ENCODE data around the gene RMRP.
A peak's percentile ranks its signal among the peaks of the same experiment; 100 is the strongest.

The RMRP gene

DNA sequence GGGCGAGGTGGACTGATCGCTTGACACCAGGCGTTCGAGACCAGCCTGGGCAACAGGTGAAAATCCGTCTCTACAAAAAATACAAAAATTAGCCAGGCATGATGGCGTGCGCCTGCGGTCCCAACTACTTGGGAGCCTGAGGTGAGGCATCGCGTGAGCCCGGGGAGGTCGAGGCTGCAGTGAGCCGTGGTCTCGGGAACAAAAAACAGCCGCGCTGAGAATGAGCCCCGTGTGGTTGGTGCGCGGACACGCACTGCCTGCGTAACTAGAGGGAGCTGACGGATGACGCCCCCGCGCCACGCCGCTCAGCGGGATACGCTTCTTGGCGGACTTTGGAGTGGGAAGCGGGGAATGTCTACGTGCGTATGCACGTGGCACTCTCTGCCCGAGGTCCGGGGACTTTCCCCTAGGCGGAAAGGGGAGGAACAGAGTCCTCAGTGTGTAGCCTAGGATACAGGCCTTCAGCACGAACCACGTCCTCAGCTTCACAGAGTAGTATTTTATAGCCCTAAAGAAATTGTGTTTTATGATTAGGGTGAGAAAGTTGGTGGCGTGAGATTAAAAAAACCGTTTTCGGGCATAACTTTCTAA is at the start of gene RMRP:
Gene RMRP (minus strand): TSS at position 474 of the 591 bp plus-strand sequence.
- peak; percentile 74 for DNase-seq (ENCODE audit: low read depth, low spot score)

DNA sequence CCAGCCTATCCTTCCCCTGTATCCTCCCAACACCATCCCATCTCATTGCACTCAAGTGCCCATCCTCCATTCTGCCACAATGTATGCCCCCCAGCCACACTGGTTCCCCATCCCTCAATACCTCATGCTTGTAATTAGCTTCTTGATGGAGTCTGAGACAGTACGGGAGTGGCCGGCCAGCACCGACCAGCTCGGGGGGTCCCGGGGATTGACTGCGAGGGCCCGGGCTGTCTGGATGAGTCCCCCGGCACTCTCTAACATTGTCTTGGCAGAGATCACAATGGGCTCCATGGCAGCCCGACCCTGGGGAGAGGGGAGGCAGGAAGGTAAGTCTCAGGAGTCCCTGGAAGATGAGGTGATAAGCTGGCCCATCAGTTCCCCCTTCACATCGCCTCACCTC is 49.1 kb upstream of the RMRP start:
- DNase-seq (ENCODE audit: low read depth, low spot score), result no peak

- no peak for DNase-seq (ENCODE audit: low read depth, low spot score)
Measured at GRCh38 chr9:35705836-35706430, 48.1 kb upstream of the RMRP start.

DNA sequence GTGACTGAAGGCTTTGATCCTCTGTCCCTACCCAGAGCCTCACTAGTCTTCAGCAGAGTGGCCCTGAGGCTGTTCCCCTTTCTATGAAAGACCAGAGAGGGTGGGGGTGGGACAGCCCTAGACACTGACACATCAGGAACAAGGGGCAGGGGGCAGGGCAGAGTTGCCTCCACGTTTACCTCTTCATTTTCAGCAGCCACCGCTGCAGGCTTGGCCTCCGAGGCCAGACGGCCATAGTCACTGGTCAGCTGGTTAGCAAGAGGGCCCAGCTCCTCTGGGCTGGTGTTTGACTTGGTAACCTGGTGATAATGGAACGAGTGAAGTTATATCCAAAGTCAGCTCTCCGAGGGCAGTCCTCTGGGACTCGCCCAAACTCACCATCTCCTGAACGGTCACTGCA is 47.6 kb upstream of the RMRP start:
- DNase-seq (ENCODE audit: low read depth, low spot score), result no peak

DNA sequence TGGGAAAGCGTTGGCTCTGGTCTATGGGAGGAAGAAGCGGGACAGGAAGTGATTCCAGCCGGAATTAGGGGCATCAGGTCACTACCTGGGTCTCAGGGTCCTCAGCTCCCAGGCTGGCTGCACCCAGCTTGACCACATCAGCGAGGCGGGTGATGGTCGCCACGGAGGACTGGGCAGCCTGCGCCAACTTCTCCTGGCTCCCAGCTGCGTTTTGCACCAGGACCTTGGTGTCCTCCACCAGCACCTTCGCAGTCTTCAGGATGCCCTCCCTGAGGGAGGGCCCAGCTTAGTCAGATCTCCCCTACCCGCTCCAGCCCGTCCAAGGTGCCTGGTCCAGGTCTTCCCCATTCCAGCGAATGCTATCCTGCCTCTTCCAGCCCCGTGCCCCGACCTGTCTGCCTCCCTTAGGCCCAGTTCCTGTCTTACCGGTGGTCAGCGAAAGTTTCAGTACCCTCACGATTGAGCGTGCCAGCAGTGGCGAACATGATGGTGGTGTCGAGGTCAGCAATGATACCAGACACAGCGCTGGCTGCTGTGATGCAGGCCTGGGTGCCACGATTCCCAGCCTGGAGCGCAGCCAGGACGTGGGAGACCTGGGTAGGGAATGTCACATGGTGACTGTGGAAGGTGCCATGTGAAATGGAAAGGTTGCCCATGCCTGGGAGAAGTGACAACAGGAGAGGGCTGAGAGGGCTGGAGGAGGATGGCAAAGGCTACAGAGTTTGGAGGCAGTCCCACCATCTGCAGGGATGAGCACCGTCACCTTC is 46.3 kb upstream of the RMRP start:
- no peak for DNase-seq (ENCODE audit: low read depth, low spot score)

DNA sequence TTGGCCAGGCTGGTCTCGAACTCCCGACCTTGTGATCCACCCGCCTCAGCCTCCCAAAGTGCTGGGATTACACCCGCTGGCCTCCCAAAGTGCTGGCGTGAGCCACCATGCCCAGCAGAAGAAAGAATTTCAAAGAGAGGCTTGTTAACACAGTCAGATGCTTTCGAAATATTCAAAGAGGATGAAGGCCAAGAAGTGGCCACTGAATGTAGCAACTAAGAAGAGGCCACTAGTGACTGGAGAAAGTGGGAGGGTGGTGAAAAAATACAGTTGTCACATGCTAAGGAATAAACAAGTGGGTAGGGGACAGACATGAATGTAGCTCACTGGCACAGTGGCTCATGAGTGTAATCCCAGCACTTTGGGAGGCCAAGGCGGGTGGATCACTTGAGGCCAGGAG is 44.9 kb upstream of the RMRP start:
- no peak for DNase-seq (ENCODE audit: low read depth, low spot score)

DNA sequence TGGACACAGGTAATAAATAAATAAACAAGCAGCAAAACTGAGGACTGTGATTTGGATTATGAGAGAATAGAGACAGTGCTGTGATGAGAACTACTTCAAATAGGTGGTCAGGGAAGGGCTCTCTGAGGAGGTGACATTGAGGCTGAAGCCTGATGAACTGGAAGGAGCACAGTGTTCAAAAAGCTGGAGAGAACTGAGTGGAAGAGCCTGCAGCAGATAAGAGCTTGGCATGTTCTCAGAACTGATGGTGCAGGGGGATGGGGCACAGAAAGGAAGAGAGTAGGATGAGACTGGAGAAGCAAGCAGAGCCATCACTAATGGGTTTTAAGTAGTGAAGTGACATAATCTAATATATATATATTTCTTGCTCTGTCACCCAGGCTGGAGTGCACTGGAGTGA is 43.1 kb upstream of the RMRP start:
- no peak for DNase-seq (ENCODE audit: low read depth, low spot score)

- DNase-seq (ENCODE audit: low read depth, low spot score), result no peak
Measured at GRCh38 chr9:35700031-35700430, 42.2 kb upstream of the RMRP start.

DNA sequence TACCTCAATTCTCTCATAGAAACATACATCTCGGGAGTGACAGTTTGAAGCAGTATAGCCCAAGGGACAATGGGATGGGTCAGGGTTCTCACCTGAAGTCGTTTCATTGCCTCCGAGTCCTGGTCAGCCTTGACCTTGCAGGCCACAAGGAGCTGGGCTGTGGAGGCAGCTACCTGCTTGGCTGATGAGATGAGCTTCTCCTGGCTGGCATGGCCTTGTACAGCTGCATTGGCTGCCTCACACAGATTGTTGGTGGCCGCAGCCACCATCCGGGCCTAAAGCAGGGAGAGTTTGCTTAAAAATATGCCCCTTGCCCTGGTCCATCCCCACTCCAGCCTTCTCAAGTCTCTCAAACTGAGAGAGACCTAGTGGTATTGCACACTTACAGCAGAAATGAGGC is 40.4 kb upstream of the RMRP start:
- DNase-seq (ENCODE audit: low read depth, low spot score), result no peak

DNA sequence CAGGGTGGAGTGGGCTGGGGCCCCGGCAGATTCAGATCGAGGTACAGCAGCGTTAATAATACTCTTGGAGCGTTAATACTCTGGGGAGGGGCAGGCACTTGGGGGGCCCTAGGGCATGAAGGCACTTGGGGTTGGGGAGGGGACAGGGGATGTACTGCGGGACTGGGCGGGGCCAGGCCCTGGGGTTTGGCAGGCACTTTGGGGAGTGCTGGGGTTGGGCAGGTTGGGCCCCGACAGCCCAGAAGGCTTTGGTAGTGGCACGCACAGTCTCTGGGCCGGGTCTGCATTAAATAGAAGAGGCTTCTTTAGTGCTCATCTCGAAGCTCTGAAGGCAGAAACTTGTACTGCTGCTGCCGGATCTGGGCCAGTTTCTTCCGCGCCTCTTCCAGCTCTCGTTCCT is 39.7 kb upstream of the RMRP start:
- no peak for DNase-seq (ENCODE audit: low read depth, low spot score)

DNA sequence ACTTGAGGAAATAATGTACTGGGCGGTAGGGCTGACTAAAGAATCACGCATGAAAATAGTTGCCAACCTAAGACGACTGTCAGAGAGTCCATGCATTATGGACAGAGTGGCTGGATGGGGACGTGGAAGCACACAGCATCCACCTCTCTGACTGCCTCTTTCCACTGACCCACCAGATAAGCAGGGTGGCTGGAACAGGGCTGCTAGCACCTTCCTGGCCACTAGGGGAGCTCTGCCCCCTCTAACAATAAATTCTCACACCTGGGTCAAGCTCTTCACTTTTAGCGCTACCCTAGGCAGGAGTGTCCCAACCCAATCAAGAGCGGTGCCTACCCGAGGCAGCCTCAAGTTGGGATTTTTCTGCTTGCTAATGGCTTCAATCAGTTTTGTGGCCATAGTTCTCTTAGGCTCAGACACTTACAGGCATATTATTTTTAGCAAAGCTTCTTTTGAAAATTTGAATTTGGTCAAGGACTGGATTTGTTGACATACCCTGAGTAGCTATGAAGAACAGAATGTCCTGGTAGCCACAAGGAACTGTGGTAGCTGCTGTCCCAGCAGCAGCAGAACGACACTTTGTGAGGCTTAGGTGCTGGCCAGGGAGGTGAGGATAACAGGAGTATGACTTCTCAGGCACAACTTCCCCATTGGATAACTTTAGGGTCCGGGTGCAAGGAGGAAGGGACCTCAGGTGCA is 38.8 kb upstream of the RMRP start:
- peak; percentile 23 for DNase-seq (ENCODE audit: low read depth, low spot score)

- DNase-seq (ENCODE audit: low read depth, low spot score), result no peak
Measured at GRCh38 chr9:35695943-35696401, 38.2 kb upstream of the RMRP start.

DNA sequence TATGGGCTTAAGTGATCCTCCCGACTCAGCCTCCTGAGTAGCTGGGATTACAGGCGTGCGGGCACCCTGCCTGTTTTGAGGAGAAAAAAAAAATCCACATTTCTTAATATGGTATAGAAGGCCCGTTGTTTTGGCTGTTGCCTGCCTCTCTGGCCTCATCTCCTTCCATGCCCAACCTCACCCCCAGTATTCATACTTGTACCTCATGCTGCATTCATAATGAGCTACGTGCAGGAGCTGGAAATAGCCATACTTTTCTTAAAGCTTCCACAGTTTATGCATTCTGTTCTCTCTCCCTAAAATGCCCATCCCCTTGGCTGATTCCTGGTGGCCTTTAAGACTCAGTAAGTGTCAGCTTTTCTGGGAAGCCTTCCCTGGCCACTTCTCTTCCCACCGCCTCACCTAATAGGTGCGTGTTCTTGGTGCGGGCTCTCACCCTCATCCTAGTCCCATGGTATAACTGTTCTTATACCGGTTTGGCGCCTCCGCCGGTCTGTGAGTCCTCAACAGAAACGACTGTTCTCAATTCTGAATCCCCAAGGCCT is 34.0 kb upstream of the RMRP start:
- no peak for DNase-seq (ENCODE audit: low read depth, low spot score)

- DNase-seq (ENCODE audit: low read depth, low spot score), result no peak
Measured at GRCh38 chr9:35691334-35691650, 33.5 kb upstream of the RMRP start.

DNA sequence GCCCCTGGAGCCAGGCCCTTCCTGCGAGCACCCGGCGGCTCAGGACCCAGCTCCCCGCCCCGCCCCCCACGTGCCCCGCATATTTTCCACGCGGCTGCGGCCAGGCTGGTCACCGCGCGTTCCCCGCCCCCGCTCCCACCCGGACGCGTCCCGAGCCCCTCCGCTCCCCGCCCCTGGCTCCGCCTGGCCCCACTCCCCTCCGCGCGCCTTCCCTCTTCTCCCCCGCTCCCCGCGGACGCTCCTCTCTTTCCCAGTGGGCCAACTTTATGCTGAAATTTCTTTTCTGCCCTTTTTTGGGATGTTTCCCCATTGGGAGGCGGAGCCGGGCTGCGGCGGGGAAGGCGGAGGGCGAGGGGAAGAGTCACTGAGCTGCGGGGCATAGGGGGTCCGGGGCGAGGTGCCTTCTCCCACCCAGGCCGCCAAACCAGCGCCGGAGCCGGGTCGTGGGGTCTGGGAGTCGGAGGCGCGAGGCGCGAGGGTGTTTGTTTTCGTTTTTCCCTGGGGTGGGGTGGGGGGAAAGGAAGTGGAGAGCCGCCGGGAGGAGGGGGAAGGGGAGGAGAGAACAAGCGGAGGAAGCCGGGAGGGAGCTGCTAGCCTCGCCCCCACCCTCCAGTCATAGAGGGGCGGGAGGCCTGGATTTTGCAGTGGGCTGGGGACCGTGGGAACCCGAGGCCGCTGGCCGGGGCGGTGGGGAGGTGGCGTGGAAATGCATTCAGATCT is 33.0 kb upstream of the RMRP start:
- no peak for DNase-seq (ENCODE audit: low read depth, low spot score)

GRCh38 chr9:35690294-35690613 is 32.4 kb upstream of the RMRP start:
- DNase-seq (ENCODE audit: low read depth, low spot score), result no peak

- no peak for DNase-seq (ENCODE audit: low read depth, low spot score)
Measured at GRCh38 chr9:35689542-35690293, 31.9 kb upstream of the RMRP start, which contains the start of gene TPM2. Gene TPM2 (minus strand): TSS chr9:35689925. CDS start chr9:35689817, 108 bp downstream.

DNA sequence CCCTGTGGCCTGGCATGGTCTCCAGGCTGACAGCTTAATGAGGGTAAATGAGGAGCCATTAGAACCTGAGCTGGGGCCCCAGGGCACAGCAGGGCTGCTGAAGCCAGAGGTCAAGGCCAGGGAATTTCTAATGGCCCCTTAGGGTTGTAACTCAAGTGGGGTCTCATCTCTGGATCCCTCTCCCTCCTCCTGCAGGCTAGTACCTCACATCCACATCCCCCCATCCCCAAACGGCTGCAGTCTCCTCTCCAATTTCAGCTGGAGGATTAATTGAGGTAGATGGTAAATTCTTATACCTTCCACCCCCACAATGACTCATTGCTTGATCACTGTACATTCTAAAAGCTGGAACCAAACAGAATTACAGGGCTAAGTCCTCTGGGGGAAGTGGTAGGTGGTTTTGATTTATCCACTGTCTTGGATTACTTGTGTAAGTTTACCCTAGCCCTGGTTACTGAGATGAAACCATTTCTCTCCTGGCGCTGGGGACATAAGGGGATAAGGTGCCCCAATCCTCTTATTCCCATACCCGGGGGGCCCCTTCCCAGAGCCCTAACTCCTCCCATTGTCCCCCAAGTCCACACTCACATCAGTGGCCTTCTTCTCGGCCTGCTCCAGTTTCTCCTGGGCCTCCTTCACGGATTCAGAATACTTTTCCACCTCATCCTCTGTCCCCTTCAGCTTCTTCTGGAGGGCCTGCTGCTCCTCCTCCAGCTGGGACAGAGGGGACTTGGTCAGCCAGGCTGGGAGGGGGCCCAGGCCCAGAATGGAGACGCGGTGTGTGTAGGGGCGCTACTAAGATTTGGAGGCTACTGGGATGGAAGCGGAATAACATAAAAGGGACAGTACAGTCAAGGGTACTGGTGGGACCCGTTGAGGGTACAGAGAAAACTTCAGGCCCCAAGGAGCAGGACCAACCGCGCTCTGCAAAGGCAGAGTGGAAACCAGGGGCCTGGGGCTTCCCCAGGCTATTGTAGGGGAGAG is 31.0 kb upstream of the RMRP start:
- no peak for DNase-seq (ENCODE audit: low read depth, low spot score)

DNA sequence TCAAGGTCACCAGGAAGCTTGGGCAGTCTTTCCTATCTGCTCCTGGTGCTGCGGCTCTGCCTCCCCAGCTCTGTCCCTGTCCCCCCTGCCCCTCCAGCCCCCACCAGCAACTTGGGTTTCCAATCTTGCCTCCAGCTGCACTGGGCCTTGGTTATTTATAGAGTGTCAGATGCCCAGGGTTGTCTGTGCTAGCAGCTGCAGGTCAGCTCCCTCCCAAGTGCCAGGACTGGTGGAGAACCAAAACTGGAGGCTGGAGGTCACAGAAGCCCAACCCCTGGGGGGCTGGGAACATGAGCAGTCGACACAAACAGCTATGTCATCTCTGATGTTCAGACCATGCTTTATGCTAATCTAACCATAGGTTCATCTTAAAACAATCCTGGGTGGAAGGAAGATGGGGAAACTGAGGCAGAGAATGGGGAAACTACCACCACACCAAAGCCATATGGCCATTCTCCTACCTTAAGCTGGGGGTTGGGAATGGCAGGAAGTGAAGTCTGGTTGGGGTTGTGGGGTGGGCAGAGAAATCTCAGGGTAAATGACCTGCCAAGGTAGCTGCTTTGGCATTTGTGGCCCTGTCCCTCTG is 30.2 kb upstream of the RMRP start:
- no peak for DNase-seq (ENCODE audit: low read depth, low spot score)
